DMS 273 treated with DMSO at 0.1 percent for 48 hours (cell line): ENCODE data around the gene SV2C.
A peak's percentile ranks its signal among the peaks of the same experiment; 100 is the strongest.
"Not testable (repeated sequence)": the region's sequence is repeated elsewhere in the genome, so short reads cannot be mapped to it uniquely, and the experiment has no call there.

Experiments
- DNase-seq: peaks from one replicate; lab custom pipeline; 2025; lab: John Stamatoyannopoulos, UW

SV2C gene

GRCh38 chr5:76082772-76083554, at the start of gene SV2C:
Gene SV2C, plus strand, starts transcription at chr5:76083383. Its CDS starts 48,368 bp downstream, at chr5:76131751.
- DNase-seq = no peak

- DNase-seq = not testable (repeated sequence)
Measured at GRCh38 chr5:76037736-76038151, 45.4 kb upstream of the SV2C start.

GRCh38 chr5:76038212-76038611, 45.0 kb upstream of the SV2C start:
- DNase-seq = no peak

DNA sequence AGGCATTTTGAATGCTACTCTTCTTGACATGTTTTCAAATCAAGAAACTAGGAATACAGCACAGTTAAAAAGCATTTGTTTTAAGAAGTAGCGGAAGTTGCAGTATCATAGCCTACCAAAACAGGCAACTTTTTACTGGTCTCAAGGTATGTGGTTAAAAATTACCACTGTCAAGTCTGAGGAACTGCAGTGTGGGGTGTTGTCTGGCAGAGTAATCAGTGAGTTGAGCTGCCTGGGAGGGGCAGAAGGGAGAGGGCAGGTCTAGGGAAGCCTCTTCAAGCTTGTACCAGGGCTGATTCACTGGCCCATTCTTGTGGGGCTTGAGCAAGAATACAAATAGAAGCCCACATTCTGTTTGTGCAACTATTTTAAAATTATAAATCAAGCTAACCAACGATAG, 42.4 kb upstream of the SV2C start:
- no peak for DNase-seq

GRCh38 chr5:76041863-76042262, 41.3 kb upstream of the SV2C start:
- DNase-seq = no peak

GRCh38 chr5:76046741-76047140, 36.4 kb upstream of the SV2C start:
- no peak for DNase-seq

- DNase-seq = no peak
Measured at GRCh38 chr5:76050134-76050533, 33.0 kb upstream of the SV2C start.

DNA sequence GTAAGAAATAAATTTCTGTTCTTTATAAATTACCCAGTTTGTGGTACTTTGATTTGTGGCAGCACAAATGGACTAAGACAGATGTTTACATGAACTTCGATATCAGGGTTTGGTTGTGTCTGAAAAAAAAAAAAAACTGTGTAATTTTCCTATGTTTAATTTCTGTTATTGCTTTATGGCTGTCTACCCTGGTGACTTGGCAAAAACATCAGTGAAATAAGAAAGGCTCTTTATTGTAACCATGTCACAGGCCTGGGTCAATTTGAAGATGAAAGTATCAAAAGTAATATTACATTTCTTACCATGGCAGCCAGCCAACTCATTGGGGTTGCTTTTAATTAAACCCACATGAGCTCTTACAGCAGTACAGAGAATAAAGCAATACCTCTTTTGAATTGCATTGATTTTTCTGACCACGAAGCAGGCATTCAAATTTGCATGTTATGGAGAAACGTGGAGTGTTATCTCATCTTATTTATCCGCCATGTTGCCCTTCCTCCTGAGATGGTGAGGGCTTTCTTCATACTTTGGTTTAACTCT, 20.6 kb upstream of the SV2C start:
- DNase-seq = no peak

DNA sequence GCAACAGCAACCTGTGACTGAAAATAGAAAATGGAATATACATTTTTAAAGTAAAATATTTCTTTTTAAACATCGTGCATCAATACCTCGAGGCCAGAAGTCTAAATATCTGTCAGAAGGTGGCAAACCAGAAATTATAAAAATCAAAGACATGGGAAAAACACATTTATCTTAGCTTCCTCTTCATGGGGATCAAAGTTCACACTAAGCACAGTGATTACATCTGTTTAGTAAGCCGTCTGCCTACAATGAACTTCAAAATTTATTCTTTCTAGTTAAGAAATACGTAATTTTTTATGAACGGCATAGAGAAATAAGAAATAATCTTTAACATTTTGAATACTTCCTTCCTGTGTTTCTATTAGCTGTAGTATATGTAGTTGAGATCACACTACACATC, 17.9 kb upstream of the SV2C start:
- no peak for DNase-seq

- DNase-seq = peak; percentile 82
Measured at GRCh38 chr5:76069061-76069735, 14.0 kb upstream of the SV2C start.

- DNase-seq = no peak
Measured at GRCh38 chr5:76074487-76075065, 8.6 kb upstream of the SV2C start.

- no peak for DNase-seq
Measured at GRCh38 chr5:76081811-76082771, 1.1 kb upstream of the SV2C start.

- DNase-seq = peak; percentile 8
Measured at GRCh38 chr5:76083555-76084495, 642 bp downstream of the SV2C start.

GRCh38 chr5:76084496-76085242, 1.5 kb downstream of the SV2C start:
- no peak for DNase-seq

DNA sequence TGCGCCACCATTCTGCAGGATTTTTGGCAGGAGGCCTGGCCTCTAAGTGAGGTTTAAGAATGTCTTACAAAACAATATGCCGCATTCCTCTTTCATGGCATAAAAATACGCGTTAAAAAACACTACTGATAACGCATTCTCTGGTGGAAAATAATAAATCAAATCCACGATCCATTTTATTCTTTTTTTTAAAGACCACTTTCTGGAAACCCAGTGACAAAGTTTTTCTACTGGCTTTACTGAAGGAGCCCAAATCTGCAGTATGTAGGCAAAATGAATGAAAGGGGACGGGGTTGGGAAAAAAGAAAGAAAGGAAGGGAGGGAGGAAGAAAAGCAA, 2.0 kb downstream of the SV2C start:
- DNase-seq = no peak

DNA sequence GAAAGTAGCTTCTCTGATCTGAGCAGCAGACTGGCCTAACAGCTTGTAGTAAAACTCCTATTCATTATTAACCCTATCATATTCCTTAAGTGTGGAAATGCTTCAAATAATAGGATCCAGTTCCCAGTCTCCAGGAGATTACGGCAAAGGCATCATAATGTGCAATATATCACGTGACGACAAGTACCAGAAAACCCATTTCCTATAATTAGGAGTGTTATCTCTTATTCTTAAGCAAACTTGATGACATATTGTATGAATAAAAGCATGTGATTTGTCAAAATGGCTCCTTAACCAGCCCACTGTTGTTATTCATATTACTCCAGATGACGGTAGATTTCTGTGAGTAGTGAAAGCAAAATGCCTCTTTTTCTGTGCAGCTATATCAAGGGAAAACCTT, 2.9 kb downstream of the SV2C start:
- DNase-seq = no peak

DNA sequence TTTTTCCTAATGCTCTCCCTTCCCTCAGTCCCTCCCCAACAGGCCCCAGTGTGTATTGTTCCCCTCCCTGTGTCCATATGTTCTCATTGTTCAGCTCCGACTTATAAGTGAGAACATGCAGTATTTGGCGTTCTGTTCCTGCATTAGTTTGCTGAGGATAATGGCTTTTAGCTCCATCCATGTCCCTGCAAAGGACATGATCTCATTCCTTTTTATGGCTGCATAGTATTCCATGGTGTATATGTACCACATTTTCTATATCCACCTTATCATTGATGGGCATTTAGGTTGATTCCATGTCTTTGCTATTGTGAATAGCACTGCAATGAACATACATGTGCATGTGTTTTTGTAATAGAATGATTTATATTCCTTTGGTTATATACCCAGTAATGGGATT, 6.0 kb downstream of the SV2C start:
- DNase-seq = not testable (repeated sequence)

DNA sequence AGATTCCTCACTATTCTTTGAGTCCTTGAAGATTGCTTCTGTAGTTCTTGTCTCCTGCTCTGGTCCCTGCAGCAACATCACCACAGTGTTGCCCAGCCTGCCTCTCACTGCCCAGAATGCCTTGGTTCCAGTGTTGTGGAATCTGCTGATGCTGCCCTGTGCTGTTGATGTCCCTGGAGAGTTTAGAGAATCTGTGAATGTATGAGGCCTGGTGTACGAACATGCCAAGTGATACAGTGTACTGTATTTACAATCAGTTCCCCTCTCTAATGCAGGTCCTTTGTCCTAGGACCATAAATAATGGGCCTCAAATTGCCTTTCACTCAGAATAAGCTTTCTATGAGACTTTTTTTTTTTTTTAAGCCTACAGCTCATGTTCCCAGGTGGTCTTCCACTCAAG, 8.2 kb downstream of the SV2C start:
- DNase-seq = no peak

GRCh38 chr5:76099286-76099702, 16.1 kb downstream of the SV2C start:
- no peak for DNase-seq

- DNase-seq = no peak
Measured at GRCh38 chr5:76099756-76100155, 16.6 kb downstream of the SV2C start.
